ENCODE results near the gene MAPK7. TPM values are rescaled to one million over a fixed set of nuclear protein-coding genes. Genes with fewer than 3 reads are reported as not detected.

MAPK7 gene
- total and polyA plus RNA-seq, 4 donors, result 10.6 to 28.9 (median 21.3) TPM

DNA sequence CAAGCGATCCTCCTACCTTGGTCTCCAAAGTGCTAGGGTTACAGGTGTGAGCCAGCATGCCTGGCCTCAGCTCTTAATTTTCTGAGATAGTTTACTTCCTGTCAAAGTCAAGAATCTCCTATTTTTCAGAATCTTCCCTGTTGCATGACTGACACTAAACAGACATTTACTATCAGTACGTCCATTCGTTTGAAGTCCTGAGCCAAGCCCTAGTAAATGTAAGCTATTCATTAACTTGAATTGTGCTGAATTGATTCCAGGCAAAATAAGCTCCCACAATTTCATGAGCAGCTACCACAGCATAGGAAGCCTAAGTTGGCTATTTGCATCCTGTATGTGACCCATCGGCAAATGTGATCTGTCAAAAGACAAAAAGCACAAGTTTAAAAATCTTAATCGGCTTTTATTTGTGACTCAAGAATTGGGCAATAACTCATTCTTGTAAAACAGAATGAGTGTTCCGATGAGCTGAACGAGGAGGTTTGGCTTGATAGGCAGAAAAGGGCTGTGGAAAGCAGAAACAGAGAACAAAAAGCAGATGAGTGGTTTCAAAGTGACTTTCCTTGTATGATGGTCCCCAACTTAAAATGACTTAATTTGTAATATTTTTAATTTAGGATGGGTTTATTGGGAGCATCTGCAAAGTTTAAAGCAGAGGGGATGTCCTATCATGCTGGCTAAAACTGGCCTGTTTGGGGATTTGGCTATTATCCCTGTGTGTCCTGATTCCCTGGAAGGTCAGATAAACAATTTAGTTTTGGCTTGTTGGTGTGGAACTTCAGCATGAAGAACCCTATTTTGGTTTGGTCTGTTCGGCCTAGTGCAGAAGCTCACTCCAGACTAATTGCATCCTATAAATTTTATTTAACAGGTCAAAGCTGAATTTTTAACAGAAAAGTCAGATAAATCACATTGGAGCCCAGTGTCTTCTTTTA is 46.9 kb downstream of the MAPK7 start:
- Histone ChIP-seq H3K36me3 (ENCODE audit: control insufficient read depth, insufficient read depth, low read length) (no peaks in the 10 kb centered on the region), H3K4me3 (ENCODE audit: low read depth, low read length) (no peak overlapping the region), H3K4me1 (ENCODE audit: control insufficient read depth, insufficient read depth, low read length) (no peaks in the 10 kb centered on the region), H3K27ac (ENCODE audit: low read depth, low read length) (no peak overlapping the region), H3K27me3 (ENCODE audit: control insufficient read depth, insufficient read depth, low read length) (no peaks in the 10 kb centered on the region), H3K9me3 (ENCODE audit: control insufficient read depth, insufficient read depth, low read length) (no peaks in the 10 kb centered on the region)
- DNase-seq (ENCODE audit: low read depth in 4 of 6, low spot score in 6 of 6), result no peak
- WGBS (ENCODE audit: insufficient coverage), result 57% methylated on average over 7 of the region's 8 CpGs

DNA sequence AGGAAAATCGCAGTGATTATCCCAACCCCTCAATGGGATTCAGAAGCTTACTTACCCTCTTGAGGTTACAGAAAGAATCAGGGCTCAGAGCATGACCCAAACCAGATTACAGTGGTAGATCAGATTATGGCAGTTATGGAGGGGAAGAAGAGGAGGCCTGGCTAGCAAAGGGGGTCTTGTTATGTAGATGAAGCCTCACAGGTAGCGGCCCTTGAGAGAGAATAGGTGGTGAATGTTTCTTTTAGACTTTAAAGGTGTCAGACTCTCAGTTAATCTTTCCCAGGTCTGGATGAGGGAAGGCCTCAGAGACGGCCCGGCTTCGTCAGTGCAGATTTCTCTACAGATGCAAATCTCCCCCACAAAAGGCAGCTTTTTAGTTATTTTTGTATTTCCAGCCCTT is 48.3 kb downstream of the MAPK7 start:
- H3K4me3 ChIP-seq (ENCODE audit: low read depth, low read length), result no peak overlapping the region
- WGBS (ENCODE audit: insufficient coverage), result no CpG with 5 or more reads among the region's 5 CpGs
- H3K9me3 ChIP-seq (ENCODE audit: control insufficient read depth, insufficient read depth, low read length), result no peaks in the 10 kb centered on the region
- DNase-seq (ENCODE audit: low read depth in 4 of 6, low spot score in 6 of 6), result no peak
- no peaks in the 10 kb centered on the region for H3K4me1 ChIP-seq (ENCODE audit: control insufficient read depth, insufficient read depth, low read length)
- H3K27me3 ChIP-seq (ENCODE audit: control insufficient read depth, insufficient read depth, low read length), result no peaks in the 10 kb centered on the region
- no peak overlapping the region for H3K27ac ChIP-seq (ENCODE audit: low read depth, low read length)
- no peaks in the 10 kb centered on the region for H3K36me3 ChIP-seq (ENCODE audit: control insufficient read depth, insufficient read depth, low read length)

DNA sequence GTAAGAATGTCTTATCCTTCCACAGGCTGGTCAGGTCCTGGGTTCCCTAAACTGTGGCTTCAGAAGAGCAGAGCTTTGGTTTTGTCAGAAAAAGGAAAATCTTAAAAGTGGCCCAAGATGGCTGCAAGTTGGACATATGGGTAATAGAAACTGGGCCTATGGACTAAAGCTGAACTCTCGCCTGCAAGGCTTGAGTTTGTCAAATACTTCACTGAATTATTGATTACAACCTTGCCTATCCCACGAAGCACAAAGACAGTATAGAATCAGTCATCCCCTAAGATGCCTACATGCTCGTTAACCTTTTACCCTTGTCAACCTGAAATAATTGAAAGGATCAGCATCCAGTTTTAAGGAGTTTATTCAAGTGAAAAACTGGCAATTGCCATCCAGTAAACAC is 53.4 kb downstream of the MAPK7 start:
- H3K36me3 ChIP-seq (ENCODE audit: control insufficient read depth, insufficient read depth, low read length), result no peaks in the 10 kb centered on the region
- H3K27ac ChIP-seq (ENCODE audit: low read depth, low read length), result no peak overlapping the region
- WGBS (ENCODE audit: insufficient coverage), result 33% methylated on average over 1 of the region's 3 CpGs
- H3K9me3 ChIP-seq (ENCODE audit: control insufficient read depth, insufficient read depth, low read length), result no peaks in the 10 kb centered on the region
- no peak for DNase-seq (ENCODE audit: low read depth in 4 of 6, low spot score in 6 of 6)
- H3K4me1 ChIP-seq (ENCODE audit: control insufficient read depth, insufficient read depth, low read length), result no peaks in the 10 kb centered on the region
- H3K27me3 ChIP-seq (ENCODE audit: control insufficient read depth, insufficient read depth, low read length), result no peaks in the 10 kb centered on the region
- H3K4me3 ChIP-seq (ENCODE audit: low read depth, low read length), result no peak overlapping the region

Small RNA genes lying within 50 kb of the gene (small RNA-seq; reads per million reads assigned to genes)
- gene MIR1180 (ENCODE audit: low replicate concordance), result 26.8 reads per million, percentile 97 among the genes with 10 or more reads in this experiment
- not detected for gene RF00537 (ENCODE audit: low replicate concordance)

Other genes starting within 250 kb of the MAPK7 start
- gene EPN2, start 141.1 kb upstream of the MAPK7 start, total RNA-seq, result 10 to 100 TPM; 46.6 to 55.6 TPM
- 100 to 1,000 TPM; 112 to 114 TPM for gene EPN2, start 141.1 kb upstream of the MAPK7 start, polyA plus RNA-seq (ENCODE audit: insufficient read length in 2 of 2)
- 10 to 100 TPM; 16.8 to 37.9 TPM for gene B9D1, start 15.8 kb upstream of the MAPK7 start, total RNA-seq
- gene B9D1, start 15.8 kb upstream of the MAPK7 start, polyA plus RNA-seq (ENCODE audit: insufficient read length in 2 of 2), result 10 to 100 TPM; 29.8 to 33.7 TPM
- gene MFAP4, start 8.7 kb downstream of the MAPK7 start, total RNA-seq, result 100 to 1,000 TPM in 1 of 2 donors, 10 to 100 TPM in 1; 27.0 to 137 TPM
- 10 to 100 TPM; 27.0 to 58.8 TPM for gene MFAP4, start 8.7 kb downstream of the MAPK7 start, polyA plus RNA-seq (ENCODE audit: insufficient read length in 2 of 2)
- 1 to 10 TPM; 7.9 to 9.7 TPM for gene RNF112, start 32.7 kb downstream of the MAPK7 start, total RNA-seq
- 10 to 100 TPM; 27.7 to 31.8 TPM for gene RNF112, start 32.7 kb downstream of the MAPK7 start, polyA plus RNA-seq (ENCODE audit: insufficient read length in 2 of 2)
- gene SLC47A1, start 155.4 kb downstream of the MAPK7 start, total RNA-seq, result 100 to 1,000 TPM in 1 of 2 donors, 10 to 100 TPM in 1; 47.3 to 202 TPM
- 10 to 100 TPM in 1 of 2 donors, 1 to 10 TPM in 1; 3.2 to 42.2 TPM for gene SLC47A1, start 155.4 kb downstream of the MAPK7 start, polyA plus RNA-seq (ENCODE audit: insufficient read length in 2 of 2)

Measured in spinal cord (tissue), 10 donors.